ENCODE data around the gene ARRDC4.

GRCh38 chr15:97977734-97978133 is 17.2 kb downstream of the ARRDC4 start:
- TF ChIP-seq MAX (IDR thresholded peaks at IDR 0.05; ENCODE audit: insufficient read depth, insufficient read length) (no peak), CTCF (IDR thresholded peaks at IDR 0.05; ENCODE audit: extremely low read depth in 1 of 2, insufficient read depth in 1 of 2, low read depth in 1 of 2, low read length in 2 of 2) (no peak), POLR2AphosphoS5 (IDR thresholded peaks at IDR 0.05; ENCODE audit: insufficient read depth, low read depth, low read length) (no peak), EZH2 (IDR thresholded peaks at IDR 0.05; ENCODE audit: borderline replicate concordance, low read depth, low read length, severe bottlenecking) (no peak), POLR2A (IDR thresholded peaks at IDR 0.05; ENCODE audit: low read depth, low read length) (no peak)
